Sigmoid colon (tissue), 7 donors: ENCODE data around the gene SRP72. TPM values are rescaled to one million over a fixed set of nuclear protein-coding genes. Genes with fewer than 3 reads are reported as not detected.

Experiments used
- DNase-seq: peaks from one replicate; pipeline ENCODE4 v3.0.0-alpha.2; 2019
- H3K27ac ChIP-seq, 4 donors: fragments of 200-600 bp; sonication (generic); one replicate each; pipeline ENCODE4 v1.5.1; 2016 to 2019; ENCODE audit warnings: mild to moderate bottlenecking in 1 of 4
- H3K27me3 ChIP-seq, 3 donors: fragments of 200-600 bp; sonication (generic); one replicate each; pipeline ENCODE4 v1.5.1; 2019; ENCODE audit warnings: mild to moderate bottlenecking in 1 of 3
- H3K36me3 ChIP-seq, 4 donors: fragments of 200-600 bp; sonication (generic); one replicate each; pipeline ENCODE4 v1.5.1; 2016 to 2019
- H3K4me1 ChIP-seq, 4 donors: fragments of 200-600 bp; sonication (generic); one replicate each; pipeline ENCODE4 v1.5.1; 2017 to 2019
- H3K4me3 ChIP-seq, 4 donors: fragments of 200-600 bp; sonication (generic); one replicate each; pipeline ENCODE4 v1.5.1; 2017 to 2019; ENCODE audit warnings: mild to moderate bottlenecking in 2 of 4, moderate library complexity in 1 of 4
- H3K9me3 ChIP-seq, 4 donors: fragments of 200-600 bp in 3 of 4; sonication (generic) in 3 of 4; one replicate each; pipeline versions ENCODE4 v1.5.1 to v1.6.1; 2013 to 2019
- CTCF ChIP-seq, 4 experiments: fragments of 450-650 bp in 3 of 4; fragments of 200-600 bp in 1 of 4; IDR thresholded peaks; one replicate each; pipeline ENCODE4 v1.5.1; 2016 to 2019; ENCODE audit warnings: antibody characterized with exemption in 4 of 4, mild to moderate bottlenecking in 3 of 4, moderate library complexity in 2 of 4
- EP300 ChIP-seq, 4 donors: sonication (generic); formaldehyde crosslinking; IDR thresholded peaks; one replicate each; pipeline ENCODE4 v1.6.1; 2017; ENCODE audit warnings: antibody characterized with exemption in 4 of 4
- POLR2A ChIP-seq, 2 donors: fragments of 450-650 bp; IDR thresholded peaks; one replicate each; pipeline ENCODE4 v1.6.1; 2016; ENCODE audit warnings: antibody characterized with exemption in 2 of 2, mild to moderate bottlenecking in 2 of 2, moderate library complexity in 2 of 2
- POLR2AphosphoS5 ChIP-seq, 4 donors: sonication (generic); formaldehyde crosslinking; IDR thresholded peaks; one replicate each; pipeline ENCODE4 v1.6.1; 2017; ENCODE audit warnings: antibody characterized with exemption in 4 of 4
- WGBS, 2 donors: extraction: QIAGEN DNeasy Blood & Tissue Kit; methylation state at CpG; one replicate each; pipeline ENCODE4 v1.1.7; 2013; 5-methylcytosine and 5-hydroxymethylcytosine counted together
- intact Hi-C: fragments of 100-400 bp; cut with DNase I; formaldehyde crosslinking; loops from one replicate; pipeline ENCODE4 v1.15.1; 2023
- polyA plus RNA-seq, 3 donors: library from polyadenylated mRNA; stranded (reverse); fragments of 200-250 nt; gene quantifications; one replicate each; pipeline ENCODE4 v1.2.3, GENCODE V29; 2013
- total RNA-seq, 4 donors: library from RNA; depleted of rRNA; stranded (reverse); fragments of >200 nt; gene quantifications; one replicate each; pipeline ENCODE4 v1.1.0, GENCODE V29; 2016
- donor health status: healthy with polysubstance abuse.
- donor health status: Bipolar disorder and iron deficiency.
- donor health status: healthy.

SRP72 gene
- total and polyA plus RNA-seq, 7 donors = 29.4 to 55.9 (median 45.9) TPM

DNA sequence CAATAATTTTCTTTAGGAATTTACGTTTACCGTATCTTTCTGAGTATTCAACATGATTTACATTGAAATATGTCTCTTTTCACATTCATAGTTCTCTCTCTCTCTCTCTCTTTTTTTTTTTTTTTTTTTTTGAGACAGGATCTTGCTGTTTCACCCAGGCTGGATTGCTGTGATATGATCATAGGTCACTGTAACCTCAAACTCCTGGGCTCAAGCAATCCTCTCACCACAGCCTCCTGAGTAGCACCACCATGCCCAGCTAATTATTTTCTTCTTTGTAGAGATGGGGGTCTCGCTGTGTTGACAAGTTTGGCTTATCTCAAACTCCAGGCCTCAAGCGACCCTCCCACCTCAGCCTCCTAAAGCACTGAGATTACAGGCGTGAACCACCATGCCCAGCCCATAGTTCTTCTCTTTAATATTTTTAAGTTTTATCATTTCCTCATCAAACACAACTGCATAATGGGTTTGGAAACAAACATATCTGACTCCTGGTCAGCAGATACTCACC, 9.8 kb downstream of the SRP72 start:
- intact Hi-C loops = no loop called here
- no peak for DNase-seq
- Histone ChIP-seq H3K4me1 (no peaks in the 10 kb centered on the region), H3K4me3 (no peak overlapping the region), H3K9me3 (no peaks in the 10 kb centered on the region), H3K36me3 (peaks cover 3 to 100% (median 31%) of the 10 kb centered on the region in 4 donors), H3K27ac (no peak overlapping the region), H3K27me3 (no peaks in the 10 kb centered on the region)
- 95 to 97% methylated on average over 5 of the region's 5 CpGs for WGBS, 2 donors
- TF ChIP-seq CTCF (IDR thresholded peaks at IDR 0.05) = no peak
- no peak for TF ChIP-seq EP300 (IDR thresholded peaks at IDR 0.05)
- no peak for TF ChIP-seq POLR2A (IDR thresholded peaks at IDR 0.05)
- TF ChIP-seq POLR2AphosphoS5 (IDR thresholded peaks at IDR 0.05) = no peak

GRCh38 chr4:56480691-56481090, 13.3 kb downstream of the SRP72 start:
- Histone ChIP-seq H3K36me3 (peaks cover 9 to 100% (median 28%) of the 10 kb centered on the region in 4 donors), H3K4me3 (no peak overlapping the region), H3K27me3 (no peaks in the 10 kb centered on the region), H3K4me1 (no peaks in the 10 kb centered on the region), H3K9me3 (no peaks in the 10 kb centered on the region), H3K27ac (no peak overlapping the region)
- intact Hi-C loops = no loop called here
- 93% methylated on average over 3 of the region's 3 CpGs for WGBS, 2 donors
- no peak for DNase-seq
- TF ChIP-seq POLR2A (IDR thresholded peaks at IDR 0.05) (no peak), EP300 (IDR thresholded peaks at IDR 0.05) (no peak), POLR2AphosphoS5 (IDR thresholded peaks at IDR 0.05) (no peak), CTCF (IDR thresholded peaks at IDR 0.05) (no peak)

DNA sequence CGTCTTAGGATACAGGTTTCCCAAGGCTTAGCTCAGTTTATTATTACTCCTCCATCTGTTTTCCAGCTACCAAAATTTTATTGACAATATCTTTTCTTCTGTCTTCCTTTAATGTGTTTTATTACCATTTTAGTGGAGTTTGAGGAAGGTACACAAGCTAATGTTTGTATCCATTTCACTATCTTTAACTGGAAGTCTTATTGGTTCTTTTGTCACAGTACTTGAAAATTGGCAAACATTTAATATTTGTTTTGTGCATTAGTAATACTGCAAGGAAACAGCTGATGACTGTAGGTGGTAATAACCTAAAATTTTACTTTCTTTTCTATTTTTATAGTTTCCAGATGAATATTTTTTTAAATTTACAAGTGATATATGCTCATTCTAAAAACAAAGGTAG, 28.8 kb downstream of the SRP72 start:
- TF ChIP-seq EP300 (IDR thresholded peaks at IDR 0.05) = no peak
- TF ChIP-seq CTCF (IDR thresholded peaks at IDR 0.05) = no peak
- TF ChIP-seq POLR2A (IDR thresholded peaks at IDR 0.05) = no peak
- no peak for TF ChIP-seq POLR2AphosphoS5 (IDR thresholded peaks at IDR 0.05)
- H3K27me3 ChIP-seq = no peaks in the 10 kb centered on the region
- no peak overlapping the region for H3K4me3 ChIP-seq
- H3K4me1 ChIP-seq = no peaks in the 10 kb centered on the region
- no peak for DNase-seq
- H3K27ac ChIP-seq = no peak overlapping the region
- WGBS, 2 donors = 96 to 100% methylated on average over 1 of the region's 1 CpG
- no peaks in the 10 kb centered on the region for H3K9me3 ChIP-seq
- intact Hi-C loops = no loop called here
- H3K36me3 ChIP-seq = peaks cover 0 to 98% (median 18%) of the 10 kb centered on the region in 4 donors

DNA sequence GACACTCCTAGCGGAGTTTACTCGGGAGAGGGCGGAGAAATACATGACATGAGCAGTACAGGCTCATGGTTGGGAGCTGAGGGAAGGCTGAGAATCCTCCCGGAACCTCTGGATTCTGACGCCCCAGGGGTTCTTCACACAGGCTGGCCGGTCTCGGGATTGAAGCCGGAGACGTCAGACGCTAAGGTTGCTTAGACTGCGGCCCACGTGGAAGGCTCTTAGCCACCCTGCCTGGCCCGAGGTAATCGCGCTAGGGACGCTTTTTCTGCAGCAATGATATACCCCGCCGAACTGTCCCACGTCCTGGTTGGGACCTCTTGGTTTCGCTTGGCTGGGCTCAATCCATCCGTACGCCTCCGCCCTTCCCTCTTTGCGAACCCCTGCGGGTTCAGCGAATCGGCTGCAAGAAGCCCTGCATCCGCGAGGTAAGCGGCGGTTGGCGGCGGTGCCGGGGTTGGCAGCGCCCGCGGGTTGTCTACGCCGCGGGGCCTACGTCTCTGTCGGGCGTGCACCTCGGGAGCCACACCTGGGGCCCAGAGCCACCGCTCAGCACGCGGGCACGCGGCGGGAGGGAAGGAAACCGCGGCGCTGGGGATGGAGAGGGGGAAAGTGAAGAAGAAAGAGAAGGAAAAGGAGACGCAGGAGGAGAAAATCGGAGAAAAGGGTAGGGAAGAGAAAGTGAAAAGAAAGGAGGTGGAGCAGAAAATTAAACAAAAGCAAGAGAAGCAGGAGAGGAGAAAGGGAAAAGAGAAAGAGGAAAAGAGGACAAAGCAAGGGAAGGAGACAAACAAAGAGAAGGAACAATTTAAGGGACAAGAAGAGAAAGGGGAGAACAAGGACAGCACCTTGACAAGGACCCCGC, 38.1 kb downstream of the SRP72 start, which contains the start of gene ARL9:
ARL9 (plus strand) TSS at position 523 of the 862 bp plus-strand sequence; CDS start at position 595, 72 bp downstream.
- peak within 1 kb of the TSS; percentile 62 to 73 (median 64) for H3K27ac ChIP-seq
- no peaks in the 10 kb centered on the region for H3K27me3 ChIP-seq
- TF ChIP-seq POLR2AphosphoS5 (IDR thresholded peaks at IDR 0.05) (peak in 1 of 4 donors; percentile 37), POLR2A (IDR thresholded peaks at IDR 0.05) (no peak)
- WGBS, 2 donors = 4 to 6% methylated on average over 56 of the region's 56 CpGs
- intact Hi-C loops = loop anchor here (2.0 to 5.0 kb wide), 3 partner anchors 25 to 297 kb away; partner anchors contain the start of gene SRP72
- peak; percentile 78 for DNase-seq
- peaks cover 0 to 18% (median 12%) of the 10 kb centered on the region in 4 donors for H3K4me1 ChIP-seq
- H3K9me3 ChIP-seq = no peaks in the 10 kb centered on the region
- peak within 1 kb of the TSS; percentile 41 to 62 (median 58) for H3K4me3 ChIP-seq
- H3K36me3 ChIP-seq = peaks cover 0 to 34% (median 2%) of the 10 kb centered on the region in 4 donors

GRCh38 chr4:56511098-56511497, 43.7 kb downstream of the SRP72 start:
- peak; percentile 89 for DNase-seq
- intact Hi-C loops = loop anchor here (2.0 kb wide), 1 partner anchor 34 kb away; no protein-coding TSS in a partner anchor
- peaks cover 0 to 28% (median 19%) of the 10 kb centered on the region in 4 donors for H3K4me1 ChIP-seq

More at GRCh38 chr4:56511098-56511497, 43.7 kb downstream of the SRP72 start:
- no peak overlapping the region for H3K4me3 ChIP-seq
- H3K27ac ChIP-seq = peak overlapping the region in 3 of 4 donors; percentile 25 to 76 (median 63)
- H3K36me3 ChIP-seq = no peaks in the 10 kb centered on the region
- TF ChIP-seq CTCF (IDR thresholded peaks at IDR 0.05) = no peak
- TF ChIP-seq POLR2AphosphoS5 (IDR thresholded peaks at IDR 0.05) = peak in 3 of 4 donors; percentile 67 to 70 (median 70)
- H3K9me3 ChIP-seq = no peaks in the 10 kb centered on the region
- no peaks in the 10 kb centered on the region for H3K27me3 ChIP-seq
